ENCODE results near the gene GMPPA.

The GMPPA gene

GRCh38 chr2:219545943-219546352 is 47.3 kb downstream of the GMPPA start:
- no peak overlapping the region for H3K4me3 ChIP-seq (ENCODE audit: low read length)
- no peak for DNase-seq (ENCODE audit: low read depth, low spot score)

DNA sequence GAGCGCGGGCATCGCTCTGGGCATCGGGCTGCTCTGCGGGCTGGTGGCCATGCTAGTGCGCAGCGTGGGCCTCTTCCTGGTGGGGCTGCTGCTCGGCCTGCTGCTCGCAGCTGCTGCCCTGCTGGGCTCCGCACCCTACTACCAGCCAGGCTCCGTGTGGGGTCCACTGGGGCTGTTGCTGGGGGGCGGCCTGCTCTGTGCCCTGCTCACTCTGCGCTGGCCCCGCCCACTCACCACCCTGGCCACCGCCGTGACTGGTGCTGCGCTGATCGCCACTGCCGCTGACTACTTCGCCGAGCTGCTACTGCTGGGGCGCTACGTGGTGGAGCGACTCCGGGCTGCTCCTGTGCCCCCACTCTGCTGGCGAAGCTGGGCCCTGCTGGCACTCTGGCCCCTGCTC is 48.9 kb downstream of the GMPPA start:
- H3K4me3 ChIP-seq (ENCODE audit: low read length), result no peak overlapping the region
- DNase-seq (ENCODE audit: low read depth, low spot score), result no peak

GRCh38 chr2:219548990-219549389 is 50.3 kb downstream of the GMPPA start:
- no peak for DNase-seq (ENCODE audit: low read depth, low spot score)

GRCh38 chr2:219549619-219550018 is 50.9 kb downstream of the GMPPA start:
- DNase-seq (ENCODE audit: low read depth, low spot score), result no peak
- no peak overlapping the region for H3K4me3 ChIP-seq (ENCODE audit: low read length)

More at GRCh38 chr2:219548990-219549389, 50.3 kb downstream of the GMPPA start:
- no peak overlapping the region for H3K4me3 ChIP-seq (ENCODE audit: low read length)

- no peak for DNase-seq (ENCODE audit: low read depth, low spot score)
- no peak overlapping the region for H3K4me3 ChIP-seq (ENCODE audit: low read length)
Measured at GRCh38 chr2:219551441-219552381, 53.0 kb downstream of the GMPPA start.

- DNase-seq (ENCODE audit: low read depth, low spot score), result no peak
- no peak overlapping the region for H3K4me3 ChIP-seq (ENCODE audit: low read length)
Measured at GRCh38 chr2:219552382-219553167, 53.9 kb downstream of the GMPPA start.

- DNase-seq (ENCODE audit: low read depth, low spot score), result no peak
- H3K4me3 ChIP-seq (ENCODE audit: low read length), result no peak overlapping the region
Measured at GRCh38 chr2:219553168-219553417, 54.4 kb downstream of the GMPPA start.

DNA sequence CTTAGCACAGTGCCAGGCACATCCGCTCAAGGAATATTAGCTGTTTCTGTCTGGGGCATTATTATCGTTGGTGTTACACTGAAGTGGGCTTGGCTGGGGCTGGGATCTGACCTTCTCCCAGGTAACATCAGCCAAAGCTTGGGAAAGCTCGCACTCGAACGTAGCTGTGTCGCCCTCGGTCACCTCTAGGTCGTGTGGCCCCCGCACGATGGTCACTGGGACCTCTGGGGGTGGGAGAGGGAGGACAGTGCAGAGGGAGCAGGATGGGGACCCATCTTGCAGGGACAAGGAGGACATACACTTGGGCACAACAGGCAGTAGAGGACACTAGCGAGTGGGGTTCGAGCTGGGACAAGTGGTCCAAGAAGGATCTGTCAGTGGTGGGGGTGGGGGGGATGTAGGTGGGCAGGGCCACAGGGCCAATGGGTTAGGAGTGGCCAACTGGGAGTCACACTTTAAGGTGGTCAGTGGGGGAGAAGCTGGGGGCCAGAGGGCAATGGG is 54.8 kb downstream of the GMPPA start:
- DNase-seq (ENCODE audit: low read depth, low spot score), result no peak
- H3K4me3 ChIP-seq (ENCODE audit: low read length), result no peak overlapping the region

GRCh38 chr2:219554350-219554749 is 55.7 kb downstream of the GMPPA start:
- no peak overlapping the region for H3K4me3 ChIP-seq (ENCODE audit: low read length)
- no peak for DNase-seq (ENCODE audit: low read depth, low spot score)

DNA sequence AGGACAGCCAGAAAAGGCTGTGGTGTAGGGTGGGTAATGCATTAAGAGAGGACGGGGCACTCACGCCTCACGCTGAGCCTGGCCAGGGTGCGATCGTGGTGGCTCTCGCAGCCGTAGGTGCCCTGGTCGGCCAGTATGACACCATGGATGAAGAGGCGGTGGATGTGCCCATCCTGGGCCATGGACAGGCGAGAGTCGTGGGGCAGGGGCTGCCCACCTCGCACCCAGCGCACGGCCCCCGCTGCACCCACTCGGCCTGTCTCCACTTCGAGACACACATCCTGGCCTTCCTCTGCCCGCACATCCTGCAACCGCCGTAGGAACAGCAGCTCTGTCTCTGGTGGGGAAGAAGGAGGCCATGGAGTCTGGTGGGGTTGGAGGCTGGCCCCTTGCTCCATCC is 57.3 kb downstream of the GMPPA start:
- DNase-seq (ENCODE audit: low read depth, low spot score), result no peak
- no peak overlapping the region for H3K4me3 ChIP-seq (ENCODE audit: low read length)

DNA sequence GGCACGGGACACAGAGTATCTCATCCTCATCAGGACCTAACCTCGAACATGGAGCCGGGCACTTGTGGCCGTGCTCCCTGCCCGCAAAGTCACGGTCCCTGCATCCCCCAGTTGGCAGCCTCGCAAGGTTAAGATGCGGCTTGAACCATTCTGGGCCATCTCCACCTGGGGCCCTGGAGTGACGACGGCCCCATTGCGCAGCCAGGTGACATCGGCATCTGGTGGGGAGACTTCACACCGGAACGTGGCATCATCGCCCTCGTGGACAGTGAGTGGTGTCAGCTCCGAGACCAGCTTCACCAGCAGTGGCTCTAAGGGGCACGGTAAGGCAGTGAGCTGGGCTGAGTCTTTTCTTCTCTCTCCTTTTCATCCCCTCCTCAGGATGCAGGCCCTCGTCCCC is 57.7 kb downstream of the GMPPA start:
- no peak for DNase-seq (ENCODE audit: low read depth, low spot score)
- no peak overlapping the region for H3K4me3 ChIP-seq (ENCODE audit: low read length)

All from Jurkat, Clone E6-1 (cell line).